ENCODE results near the gene HENMT1. TPM values are rescaled to one million over a fixed set of nuclear protein-coding genes. Genes with fewer than 3 reads are reported as not detected.

HENMT1 gene
- total RNA-seq, 1 experiment from 2014 or later = 6.2 TPM

DNA sequence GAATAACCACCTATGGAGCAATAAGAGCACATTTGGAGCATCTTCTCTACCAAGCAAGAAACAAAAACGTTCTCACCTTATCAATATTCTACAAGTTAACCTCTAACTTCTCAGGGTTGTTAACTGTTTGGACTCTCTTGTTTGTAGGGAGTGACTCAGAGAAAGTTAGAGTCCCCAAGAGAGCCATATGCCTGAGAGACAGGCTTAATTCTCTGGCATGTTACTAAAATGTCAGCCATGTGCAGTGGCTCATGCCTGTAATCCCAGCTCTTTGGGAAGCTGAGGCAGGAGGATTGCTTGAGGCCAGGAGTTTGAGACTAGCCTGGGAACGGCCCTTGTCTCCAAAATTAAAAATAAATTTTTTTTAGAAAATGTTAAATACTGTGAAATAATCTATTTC is 4.2 kb upstream of the HENMT1 start:
- no peak overlapping the region for H4K91ac ChIP-seq (ENCODE audit: insufficient read length, low read depth, low read length)
- H3K9me3 ChIP-seq (ENCODE audit: control insufficient read depth, low read depth, low read length) = no peaks in the 10 kb centered on the region
- no peaks in the 10 kb centered on the region for H3K79me1 ChIP-seq (ENCODE audit: insufficient read depth, low read depth, low read length, poor library complexity, severe bottlenecking)
- H2BK120ac ChIP-seq (ENCODE audit: low read depth, low read length, poor library complexity, severe bottlenecking) = no peak overlapping the region
- no CpG with 5 or more reads among the region's 2 CpGs for WGBS (ENCODE audit: extremely low coverage, insufficient read length, low lambda C conversion rate)
- Mint-ChIP-seq H3K4me3 (no peak overlapping the region), H3K4me1 (peaks cover 0 to 3% of the 10 kb centered on the region in 2 experiments; a peak in 1 of 4 replicates), H3K9me3 (peaks cover 1 to 3% of the 10 kb centered on the region in 2 experiments; a peak in 1 of 5 replicates), H3K27me3 (ENCODE audit: low read depth) (peaks cover 33% of the 10 kb centered on the region), H3K36me3 (ENCODE audit: insufficient read depth in 1 of 3, low read depth in 3 of 3) (peaks cover 0 to 4% (median 3%) of the 10 kb centered on the region in 3 experiments; a peak in 2 of 7 replicates), H3K27ac (no peak overlapping the region)
- H4K5ac ChIP-seq (ENCODE audit: insufficient read length, low read depth, low read length) = no peak overlapping the region
- H3K9ac ChIP-seq (ENCODE audit: extremely low read depth, insufficient read length, low read length) = no peak overlapping the region
- no peak overlapping the region for H3K27ac ChIP-seq (ENCODE audit: insufficient read length, low read depth, low read length)
- no peak overlapping the region for H2AK5ac ChIP-seq (ENCODE audit: insufficient read length, low read length)
- H3K79me2 ChIP-seq (ENCODE audit: insufficient read depth, low read length) = no peaks in the 10 kb centered on the region
- no peak overlapping the region for H3K14ac ChIP-seq (ENCODE audit: insufficient read depth, low read length)
- H3K18ac ChIP-seq (ENCODE audit: insufficient read length, low read depth, low read length) = no peak overlapping the region
- H3K23me2 ChIP-seq (ENCODE audit: insufficient read length, low read depth, low read length, poor library complexity, severe bottlenecking) = peaks cover 6% of the 10 kb centered on the region
- no peaks in the 10 kb centered on the region; the same call in 1 of the 2 replicates for H3K27me3 ChIP-seq (ENCODE audit: insufficient read depth, low read length)
- H3K4me1 ChIP-seq (ENCODE audit: insufficient read depth, low read length) = no peaks in the 10 kb centered on the region
- TF ChIP-seq, protein P1, sequence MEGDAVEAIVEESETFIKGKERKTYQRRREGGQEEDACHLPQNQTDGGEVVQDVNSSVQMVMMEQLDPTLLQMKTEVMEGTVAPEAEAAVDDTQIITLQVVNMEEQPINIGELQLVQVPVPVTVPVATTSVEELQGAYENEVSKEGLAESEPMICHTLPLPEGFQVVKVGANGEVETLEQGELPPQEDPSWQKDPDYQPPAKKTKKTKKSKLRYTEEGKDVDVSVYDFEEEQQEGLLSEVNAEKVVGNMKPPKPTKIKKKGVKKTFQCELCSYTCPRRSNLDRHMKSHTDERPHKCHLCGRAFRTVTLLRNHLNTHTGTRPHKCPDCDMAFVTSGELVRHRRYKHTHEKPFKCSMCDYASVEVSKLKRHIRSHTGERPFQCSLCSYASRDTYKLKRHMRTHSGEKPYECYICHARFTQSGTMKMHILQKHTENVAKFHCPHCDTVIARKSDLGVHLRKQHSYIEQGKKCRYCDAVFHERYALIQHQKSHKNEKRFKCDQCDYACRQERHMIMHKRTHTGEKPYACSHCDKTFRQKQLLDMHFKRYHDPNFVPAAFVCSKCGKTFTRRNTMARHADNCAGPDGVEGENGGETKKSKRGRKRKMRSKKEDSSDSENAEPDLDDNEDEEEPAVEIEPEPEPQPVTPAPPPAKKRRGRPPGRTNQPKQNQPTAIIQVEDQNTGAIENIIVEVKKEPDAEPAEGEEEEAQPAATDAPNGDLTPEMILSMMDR (conservative IDR thresholded peaks at IDR 0.05) = no peak
- no peak overlapping the region for H4K8ac ChIP-seq (replicated peaks; ENCODE audit: insufficient read length, low read depth, low read length)
- H2BK20ac ChIP-seq (ENCODE audit: low read depth, low read length, poor library complexity, severe bottlenecking) = no peak overlapping the region
- no peak overlapping the region for H3K4ac ChIP-seq (ENCODE audit: low read depth, low read length)
- H2BK12ac ChIP-seq (ENCODE audit: insufficient read length, low read depth, low read length) = no peak overlapping the region
- no peak for DNase-seq
- no peak overlapping the region for H2BK15ac ChIP-seq (ENCODE audit: low read depth, low read length)
- no peak overlapping the region for H2AFZ ChIP-seq (ENCODE audit: low read length)
- H3K56ac ChIP-seq (ENCODE audit: insufficient read length, low read depth, low read length) = no peak overlapping the region
- H3K4me2 ChIP-seq (ENCODE audit: insufficient read depth, insufficient read length, low read length) = no peak overlapping the region
- no peaks in the 10 kb centered on the region for H4K20me1 ChIP-seq (ENCODE audit: control insufficient read depth, insufficient read depth, insufficient read length)
- H2BK5ac ChIP-seq (ENCODE audit: insufficient read length, low read length) = no peak overlapping the region
- H3K23ac ChIP-seq (ENCODE audit: insufficient read length, low read depth, low read length) = no peak overlapping the region
- no peak overlapping the region for H3T11ph ChIP-seq (ENCODE audit: low read length)

All from H9 (cell line).